ENCODE measurements around the gene ACTR1A.
"Not testable (repeated sequence)": the region's sequence is repeated elsewhere in the genome, so short reads cannot be mapped to it uniquely, and the experiment has no call there.

Gene ACTR1A

GRCh38 chr10:102454662-102455487 is 47.6 kb downstream of the ACTR1A start:
- not testable (repeated sequence) for H3K36me3 ChIP-seq (ENCODE audit: control insufficient read depth, insufficient read depth, low read length); H3K27ac ChIP-seq (ENCODE audit: low read depth, low read length); H3K4me3 ChIP-seq (ENCODE audit: low read length); H3K4me1 ChIP-seq (ENCODE audit: control insufficient read depth, insufficient read depth, low read length); H3K27me3 ChIP-seq (ENCODE audit: control insufficient read depth, insufficient read depth, low read length); H3K9ac ChIP-seq (ENCODE audit: low read length)

GRCh38 chr10:102453502-102453901 is 49.0 kb downstream of the ACTR1A start:
- H3K4me3 ChIP-seq (ENCODE audit: low read length), result no peak overlapping the region
- H3K27ac ChIP-seq (ENCODE audit: low read depth, low read length), result no peak overlapping the region
- H3K36me3 ChIP-seq (ENCODE audit: control insufficient read depth, insufficient read depth, low read length), result no peaks in the 10 kb centered on the region
- no peak overlapping the region for H3K9ac ChIP-seq (ENCODE audit: low read length)
- no peaks in the 10 kb centered on the region for H3K27me3 ChIP-seq (ENCODE audit: control insufficient read depth, insufficient read depth, low read length)
- no peaks in the 10 kb centered on the region for H3K4me1 ChIP-seq (ENCODE audit: control insufficient read depth, insufficient read depth, low read length)

GRCh38 chr10:102452672-102453340 is 49.7 kb downstream of the ACTR1A start:
- Histone ChIP-seq H3K4me3 (ENCODE audit: low read length) (no peak overlapping the region), H3K36me3 (ENCODE audit: control insufficient read depth, insufficient read depth, low read length) (no peaks in the 10 kb centered on the region), H3K27me3 (ENCODE audit: control insufficient read depth, insufficient read depth, low read length) (no peaks in the 10 kb centered on the region), H3K9ac (ENCODE audit: low read length) (no peak overlapping the region), H3K27ac (ENCODE audit: low read depth, low read length) (no peak overlapping the region), H3K4me1 (ENCODE audit: control insufficient read depth, insufficient read depth, low read length) (no peaks in the 10 kb centered on the region)

- Histone ChIP-seq H3K27ac (ENCODE audit: low read depth, low read length) (peak within 1 kb of the TSS; percentile 62), H3K4me1 (ENCODE audit: control insufficient read depth, insufficient read depth, low read length) (no peaks in the 10 kb centered on the region), H3K27me3 (ENCODE audit: control insufficient read depth, insufficient read depth, low read length) (no peaks in the 10 kb centered on the region), H3K4me3 (ENCODE audit: low read length) (peak within 1 kb of the TSS; percentile 80), H3K9ac (ENCODE audit: low read length) (peak within 1 kb of the TSS; percentile 24), H3K36me3 (ENCODE audit: control insufficient read depth, insufficient read depth, low read length) (no peaks in the 10 kb centered on the region)
Observed at GRCh38 chr10:102451105-102451969, 51.2 kb downstream of the ACTR1A start, which contains the start of gene C10orf95. TSS of gene C10orf95 (minus strand) at chr10:102451543. CDS start at chr10:102451093, 450 bp downstream.

- H3K36me3 ChIP-seq (ENCODE audit: control insufficient read depth, insufficient read depth, low read length), result no peaks in the 10 kb centered on the region
- no peaks in the 10 kb centered on the region for H3K4me1 ChIP-seq (ENCODE audit: control insufficient read depth, insufficient read depth, low read length)
- peak overlapping the region; percentile 46 for H3K9ac ChIP-seq (ENCODE audit: low read length)
- H3K27ac ChIP-seq (ENCODE audit: low read depth, low read length), result peak overlapping the region; percentile 62
- H3K4me3 ChIP-seq (ENCODE audit: low read length), result peak overlapping the region; percentile 80
- no peaks in the 10 kb centered on the region for H3K27me3 ChIP-seq (ENCODE audit: control insufficient read depth, insufficient read depth, low read length)
Observed at GRCh38 chr10:102450374-102451104, 52.0 kb downstream of the ACTR1A start.

GRCh38 chr10:102450124-102450373 is 52.5 kb downstream of the ACTR1A start:
- Histone ChIP-seq H3K36me3 (ENCODE audit: control insufficient read depth, insufficient read depth, low read length) (no peaks in the 10 kb centered on the region), H3K27me3 (ENCODE audit: control insufficient read depth, insufficient read depth, low read length) (no peaks in the 10 kb centered on the region), H3K4me1 (ENCODE audit: control insufficient read depth, insufficient read depth, low read length) (no peaks in the 10 kb centered on the region), H3K27ac (ENCODE audit: low read depth, low read length) (peak overlapping the region; percentile 54), H3K9ac (ENCODE audit: low read length) (peak overlapping the region; percentile 46), H3K4me3 (ENCODE audit: low read length) (peak overlapping the region; percentile 80)

- Histone ChIP-seq H3K36me3 (ENCODE audit: control insufficient read depth, insufficient read depth, low read length) (no peaks in the 10 kb centered on the region), H3K27me3 (ENCODE audit: control insufficient read depth, insufficient read depth, low read length) (no peaks in the 10 kb centered on the region), H3K4me1 (ENCODE audit: control insufficient read depth, insufficient read depth, low read length) (no peaks in the 10 kb centered on the region), H3K9ac (ENCODE audit: low read length) (peak overlapping the region; percentile 46), H3K27ac (ENCODE audit: low read depth, low read length) (peak overlapping the region; percentile 54), H3K4me3 (ENCODE audit: low read length) (peak overlapping the region; percentile 80)
Observed at GRCh38 chr10:102449321-102450123, 53.0 kb downstream of the ACTR1A start.

GRCh38 chr10:102444851-102445250 is 57.7 kb downstream of the ACTR1A start:
- H3K27ac ChIP-seq (ENCODE audit: low read depth, low read length), result no peak overlapping the region
- no peak overlapping the region for H3K4me3 ChIP-seq (ENCODE audit: low read length)
- H3K9ac ChIP-seq (ENCODE audit: low read length), result no peak overlapping the region
- no peaks in the 10 kb centered on the region for H3K27me3 ChIP-seq (ENCODE audit: control insufficient read depth, insufficient read depth, low read length)
- H3K4me1 ChIP-seq (ENCODE audit: control insufficient read depth, insufficient read depth, low read length), result no peaks in the 10 kb centered on the region
- no peaks in the 10 kb centered on the region for H3K36me3 ChIP-seq (ENCODE audit: control insufficient read depth, insufficient read depth, low read length)

- Histone ChIP-seq H3K9ac (ENCODE audit: low read length) (no peak overlapping the region), H3K36me3 (ENCODE audit: control insufficient read depth, insufficient read depth, low read length) (no peaks in the 10 kb centered on the region), H3K27me3 (ENCODE audit: control insufficient read depth, insufficient read depth, low read length) (no peaks in the 10 kb centered on the region), H3K4me1 (ENCODE audit: control insufficient read depth, insufficient read depth, low read length) (no peaks in the 10 kb centered on the region), H3K27ac (ENCODE audit: low read depth, low read length) (no peak overlapping the region), H3K4me3 (ENCODE audit: low read length) (no peak overlapping the region)
Observed at GRCh38 chr10:102438374-102438773, 64.1 kb downstream of the ACTR1A start.

- Histone ChIP-seq H3K4me3 (ENCODE audit: low read length) (no peak overlapping the region), H3K27me3 (ENCODE audit: control insufficient read depth, insufficient read depth, low read length) (no peaks in the 10 kb centered on the region), H3K27ac (ENCODE audit: low read depth, low read length) (no peak overlapping the region), H3K4me1 (ENCODE audit: control insufficient read depth, insufficient read depth, low read length) (no peaks in the 10 kb centered on the region), H3K36me3 (ENCODE audit: control insufficient read depth, insufficient read depth, low read length) (no peaks in the 10 kb centered on the region), H3K9ac (ENCODE audit: low read length) (no peak overlapping the region)
Observed at GRCh38 chr10:102437515-102437914, 65.0 kb downstream of the ACTR1A start.

- Histone ChIP-seq H3K36me3 (ENCODE audit: control insufficient read depth, insufficient read depth, low read length) (no peaks in the 10 kb centered on the region), H3K9ac (ENCODE audit: low read length) (no peak overlapping the region), H3K4me1 (ENCODE audit: control insufficient read depth, insufficient read depth, low read length) (peaks cover 7% of the 10 kb centered on the region), H3K27ac (ENCODE audit: low read depth, low read length) (no peak overlapping the region), H3K4me3 (ENCODE audit: low read length) (peak overlapping the region; percentile 18), H3K27me3 (ENCODE audit: control insufficient read depth, insufficient read depth, low read length) (no peaks in the 10 kb centered on the region)
Observed at GRCh38 chr10:102436312-102436711, 66.2 kb downstream of the ACTR1A start.
